NCI-H187 treated with DMSO at 0.1 percent for 48 hours (cell line): ENCODE measurements around the gene GRIK1.

Experiments used
- DNase-seq: peaks from one replicate; lab custom pipeline; 2025; lab: John Stamatoyannopoulos, UW

Gene GRIK1

DNA sequence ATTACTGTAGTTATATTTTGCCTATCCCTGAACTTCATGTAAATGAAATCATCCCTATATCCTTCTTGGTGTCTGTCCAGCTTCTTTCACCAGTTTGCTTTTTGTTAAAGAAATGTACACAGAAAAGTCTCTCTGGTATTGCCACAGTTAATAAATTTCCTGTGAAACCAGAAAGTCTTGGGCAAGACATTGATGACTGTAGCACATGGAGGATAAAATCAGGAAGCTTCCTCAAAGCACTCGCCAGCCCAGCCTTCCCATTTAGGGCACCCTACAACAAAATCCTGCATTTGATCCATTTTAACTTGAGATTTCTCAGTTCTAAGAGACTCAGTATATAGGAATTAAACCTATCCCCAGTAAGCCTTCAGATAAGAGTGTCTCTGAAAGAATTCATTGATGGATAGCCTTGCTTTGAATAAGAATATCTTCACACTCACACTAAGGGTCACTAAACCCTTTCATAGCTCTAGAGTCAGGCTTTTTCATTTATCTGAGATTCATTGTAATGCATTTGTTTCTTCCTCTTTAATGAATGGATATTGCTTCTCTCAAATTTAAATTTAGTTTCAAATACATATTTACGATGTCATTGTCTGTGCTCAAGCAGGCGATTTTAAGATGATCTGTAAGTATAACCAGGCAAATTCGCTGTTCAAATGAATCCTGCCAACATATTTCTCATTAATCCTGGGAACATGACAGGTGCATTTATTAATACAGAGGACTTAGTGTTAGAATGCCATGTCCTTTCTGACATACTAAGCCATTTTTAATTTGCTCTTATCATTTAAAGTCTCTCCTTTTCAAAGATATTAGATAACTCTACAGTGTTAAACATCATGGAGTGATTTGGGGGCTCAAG, 153.1 kb downstream of the GRIK1 start:
- no peak for DNase-seq

DNA sequence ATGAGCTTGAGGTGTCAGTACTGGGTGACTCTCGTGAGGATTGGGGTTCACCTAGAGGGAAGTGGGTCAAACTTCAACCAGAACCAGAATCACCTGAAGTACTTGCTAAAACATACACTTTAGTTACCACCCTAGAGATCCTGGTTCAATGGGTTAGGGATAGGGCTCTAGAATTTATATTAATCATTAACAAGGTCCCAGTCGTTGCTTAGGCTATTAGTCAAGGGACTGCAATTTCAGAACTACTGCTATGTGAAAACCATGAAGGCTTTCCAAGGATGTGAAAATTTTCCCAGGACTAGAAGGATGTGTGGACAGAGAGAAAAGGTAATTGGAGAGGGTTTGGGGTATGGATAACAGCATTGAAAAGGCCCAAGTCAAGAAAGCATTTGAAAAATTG, 162.6 kb downstream of the GRIK1 start:
- no peak for DNase-seq

DNA sequence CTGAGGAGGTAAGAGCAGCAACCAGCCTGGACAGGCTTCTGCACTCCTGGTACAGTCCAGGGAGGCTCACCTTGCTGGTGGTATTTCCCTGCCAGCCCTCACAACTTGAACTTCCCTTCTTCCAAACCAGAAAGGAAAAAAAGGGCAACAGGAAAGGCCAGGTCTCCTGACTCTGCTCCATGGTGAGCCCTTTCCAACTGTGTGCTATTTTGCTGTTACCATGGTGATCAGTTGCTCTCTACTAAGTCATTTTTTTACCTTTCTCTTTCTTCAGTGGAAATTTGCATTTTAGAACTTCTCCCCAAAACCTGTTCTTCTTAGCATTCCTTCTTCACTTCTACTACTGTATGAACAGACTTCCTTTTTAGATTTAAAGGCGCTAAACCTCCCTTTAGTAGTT, 164.3 kb downstream of the GRIK1 start:
- DNase-seq, result no peak

DNA sequence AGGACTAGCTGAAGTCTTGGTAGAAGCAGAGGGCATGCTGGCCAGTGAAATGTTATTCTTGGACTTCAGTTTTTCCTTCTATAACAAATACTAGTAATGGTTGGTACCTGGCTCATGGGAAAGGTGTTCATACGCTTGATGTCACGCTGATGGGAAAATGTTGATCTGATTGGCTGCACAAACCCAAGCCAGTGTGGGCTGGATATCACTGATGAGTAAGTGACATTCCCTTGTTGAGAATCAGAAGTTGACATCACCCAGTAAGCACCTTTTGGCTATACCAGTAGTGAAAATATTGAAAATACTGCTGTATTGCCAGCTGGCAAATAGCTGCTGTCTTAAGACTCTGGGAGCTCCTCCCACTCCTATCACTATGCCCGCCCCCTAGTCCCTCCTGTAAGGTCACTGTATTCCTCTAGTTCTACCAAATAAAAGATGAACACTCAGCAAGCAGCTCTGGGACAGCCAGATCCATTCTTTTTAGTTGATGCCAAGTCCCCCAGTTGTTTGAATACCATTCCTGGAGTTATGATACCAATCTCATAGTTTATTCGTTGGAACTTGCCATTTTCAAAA, 168.2 kb downstream of the GRIK1 start:
- no peak for DNase-seq

DNA sequence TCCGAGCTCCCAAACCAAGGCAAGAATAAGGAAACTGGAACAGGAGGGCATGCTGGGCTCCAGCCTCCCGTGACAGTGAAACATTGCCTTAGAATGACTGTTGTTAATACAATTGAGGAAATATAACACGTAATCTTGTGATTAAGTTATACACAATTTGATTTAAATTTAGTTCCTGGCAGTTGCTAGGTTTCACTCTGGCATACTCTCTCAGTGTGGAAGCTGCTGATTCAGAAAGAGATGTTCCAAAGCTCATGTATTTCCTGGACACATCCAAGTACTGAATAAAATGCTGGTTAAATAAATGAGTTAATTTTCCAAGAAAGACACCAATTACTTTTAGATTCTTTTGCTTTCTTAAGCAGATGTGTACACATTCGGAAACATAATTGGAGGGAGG, 176.1 kb downstream of the GRIK1 start:
- DNase-seq, result no peak

DNA sequence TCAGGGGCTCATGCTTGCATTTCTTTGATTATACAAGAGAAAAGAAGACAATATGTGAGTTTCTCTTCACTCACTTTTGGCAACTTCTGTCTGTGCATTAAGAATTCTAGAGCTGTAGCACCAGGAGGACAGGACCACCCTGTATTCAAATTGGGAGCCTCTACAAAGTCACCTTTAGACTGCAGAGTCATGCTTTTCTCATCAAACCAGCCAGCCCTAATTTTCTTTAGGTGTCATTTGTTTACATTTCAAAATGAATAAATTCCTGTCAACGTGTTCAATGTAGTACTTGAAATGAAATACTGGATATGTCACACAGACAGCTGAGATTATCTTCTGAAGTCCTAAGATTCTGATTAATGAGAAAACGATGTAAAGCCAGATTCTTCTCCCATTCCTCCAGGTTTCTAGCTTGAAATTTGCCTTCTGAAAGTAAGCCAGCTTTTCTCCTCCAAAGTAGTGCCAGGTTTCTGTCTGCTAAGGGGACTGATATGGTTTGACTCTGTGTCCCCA, 177.2 kb downstream of the GRIK1 start:
- DNase-seq, result no peak

DNA sequence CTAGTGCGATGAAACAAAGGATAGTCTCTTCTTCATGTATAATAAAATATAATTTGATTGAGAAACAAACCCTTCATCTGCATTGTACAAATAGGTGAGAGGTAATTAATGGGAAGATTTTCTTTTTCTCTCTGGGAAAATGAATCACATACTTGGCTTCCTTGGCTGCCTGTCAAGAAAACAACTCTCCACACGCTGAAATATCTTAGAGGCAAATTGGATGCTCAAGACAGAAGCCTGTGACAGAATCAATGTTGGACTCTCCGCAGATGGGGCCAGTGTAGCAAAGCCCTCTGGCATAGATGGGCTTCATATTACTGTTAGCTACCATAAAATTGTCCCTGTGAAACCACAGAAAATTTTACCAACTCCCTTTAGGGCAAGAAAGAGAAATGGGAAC, 186.6 kb downstream of the GRIK1 start:
- DNase-seq, result no peak

DNA sequence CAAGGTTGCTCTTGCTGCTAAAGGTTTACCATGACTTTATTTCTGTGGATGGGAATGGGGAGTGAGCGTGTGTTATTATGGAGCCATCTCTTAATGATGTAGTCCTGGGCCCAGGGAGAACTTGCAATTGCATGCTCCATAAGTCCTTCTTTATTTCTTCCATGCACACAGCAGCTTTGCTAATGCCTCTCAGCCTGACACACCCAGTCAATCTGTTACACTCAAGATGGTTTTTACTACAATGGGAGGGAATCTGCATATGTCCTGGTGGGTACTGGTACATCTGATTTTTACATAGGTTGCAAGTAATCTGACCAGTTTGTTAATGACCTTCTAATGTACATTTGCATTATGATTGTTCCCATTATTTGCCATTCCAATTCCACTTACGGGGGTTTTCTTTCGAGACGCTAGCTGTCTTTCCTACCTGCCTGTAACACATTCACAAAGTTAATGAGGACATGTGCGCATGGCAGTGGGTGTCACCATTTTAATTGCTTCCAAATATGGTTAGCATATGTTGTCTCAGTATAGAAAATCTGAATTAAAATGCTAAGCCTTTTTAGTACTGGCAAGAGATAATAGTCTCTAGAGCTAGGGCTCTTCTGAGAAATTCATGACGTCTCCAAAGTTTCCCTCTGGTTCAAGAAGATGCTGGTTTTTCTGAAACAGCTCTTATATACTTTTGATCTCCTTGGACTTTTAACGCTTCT, 188.2 kb downstream of the GRIK1 start:
- DNase-seq, result no peak

DNA sequence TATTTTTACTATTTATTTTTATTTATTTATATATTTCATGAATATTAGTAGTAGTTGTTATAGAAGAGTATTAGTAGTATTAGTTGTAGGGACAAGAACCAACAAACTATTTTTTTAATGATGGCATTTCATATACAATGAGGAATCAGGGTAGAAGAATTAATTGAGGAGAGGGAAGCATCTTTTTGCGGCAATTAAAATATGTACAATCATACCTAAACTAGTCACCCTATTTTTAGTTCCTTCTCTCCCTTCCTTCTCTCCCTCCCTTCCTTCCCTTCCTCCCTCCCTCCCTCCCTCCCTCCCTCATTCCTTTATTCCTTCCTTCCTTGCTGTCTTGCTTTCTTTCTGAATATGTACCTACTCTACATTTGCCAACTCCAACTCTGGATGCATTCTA, 189.8 kb downstream of the GRIK1 start:
- DNase-seq, result no peak

DNA sequence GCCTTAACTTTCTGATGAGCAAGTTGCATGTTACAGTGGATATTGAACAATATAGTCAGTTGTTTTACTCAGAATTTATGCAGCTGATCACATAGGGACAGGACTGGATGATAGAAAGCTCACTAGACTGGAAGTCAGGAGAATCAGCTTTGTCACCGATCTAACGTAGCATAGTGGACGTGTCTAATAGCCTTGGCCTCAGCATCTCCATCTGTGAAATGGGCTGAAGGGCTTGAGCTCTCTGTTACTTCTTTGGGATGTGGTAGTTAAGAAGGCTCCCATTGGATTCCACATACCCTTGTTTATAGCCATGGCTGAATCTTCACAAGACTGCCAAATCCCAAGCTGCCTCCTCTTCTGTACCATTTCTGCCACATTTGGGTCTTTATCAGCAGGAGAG, 190.6 kb downstream of the GRIK1 start:
- no peak for DNase-seq

DNA sequence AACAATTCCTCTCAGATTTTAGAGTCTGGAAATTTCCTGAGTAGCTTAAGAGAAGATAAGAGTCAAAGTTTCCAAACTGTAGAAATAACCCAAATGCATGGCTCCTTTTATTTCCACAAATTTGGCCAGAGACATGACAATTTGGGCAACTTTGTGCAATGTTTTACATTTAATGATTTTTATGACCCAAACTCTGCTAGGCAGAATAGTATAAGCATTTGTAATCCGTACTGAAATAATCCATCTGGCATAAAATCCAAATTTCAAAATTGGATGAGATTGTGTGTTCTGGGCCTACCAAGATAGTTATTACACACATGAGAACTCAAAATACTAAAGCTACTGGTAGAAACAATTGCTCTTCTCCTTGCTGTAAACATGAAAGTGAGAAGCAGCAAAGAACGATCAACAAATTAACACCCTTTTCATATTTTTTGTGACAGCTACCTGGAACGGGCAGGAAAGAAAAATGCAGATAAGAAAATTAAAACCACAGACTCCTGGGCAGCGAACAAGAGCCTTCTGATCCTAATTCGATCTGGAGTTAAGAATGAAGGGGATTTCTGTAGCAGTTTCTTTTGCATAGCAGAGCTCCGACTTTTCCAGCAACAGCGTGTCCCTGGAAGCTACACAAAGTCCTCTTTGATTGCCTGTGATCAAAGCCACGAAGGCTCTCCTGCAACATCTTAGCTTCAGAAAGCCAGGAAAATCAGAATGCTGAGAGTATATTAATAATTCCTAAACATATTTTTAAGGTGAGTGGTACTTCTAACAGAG, 191.2 kb downstream of the GRIK1 start:
- no peak for DNase-seq

DNA sequence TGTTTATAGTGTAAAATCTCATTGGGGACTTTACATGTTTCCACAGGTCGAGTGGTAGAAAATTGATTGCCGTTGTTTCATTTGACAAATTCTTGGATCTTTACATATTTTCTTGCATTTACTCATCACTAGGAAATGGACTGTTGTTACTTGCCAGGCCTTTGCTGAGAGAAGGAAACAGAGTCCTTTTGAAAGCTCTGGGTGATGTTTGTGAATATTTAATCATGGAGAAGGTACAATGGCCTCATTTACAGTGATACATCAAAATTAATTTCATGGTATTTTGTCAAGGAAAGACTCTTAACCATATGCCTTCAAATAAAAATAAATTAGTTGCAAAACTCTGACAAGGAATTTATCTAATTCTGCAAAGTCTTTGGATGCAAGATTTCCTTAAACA, 198.0 kb downstream of the GRIK1 start:
- DNase-seq, result no peak

DNA sequence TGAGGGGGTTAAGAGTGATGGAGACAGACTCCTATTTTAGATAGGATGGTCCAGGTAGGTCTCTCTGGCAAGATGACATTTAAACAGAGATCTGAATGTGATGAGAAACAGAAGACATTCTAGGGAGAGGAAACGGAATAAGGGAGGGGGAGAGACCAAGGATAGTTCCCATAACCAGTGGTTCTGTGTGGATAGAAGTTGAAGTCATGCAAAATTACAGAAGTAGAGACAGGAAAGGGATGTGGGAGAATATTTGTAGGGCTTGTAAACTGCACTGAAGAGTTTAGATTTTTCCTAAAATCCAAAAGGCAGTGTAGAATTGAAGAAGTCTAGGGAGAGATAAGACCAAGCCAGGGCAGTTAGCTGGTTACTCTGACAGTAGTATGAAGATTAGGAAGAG, 200.6 kb downstream of the GRIK1 start:
- DNase-seq, result no peak

DNA sequence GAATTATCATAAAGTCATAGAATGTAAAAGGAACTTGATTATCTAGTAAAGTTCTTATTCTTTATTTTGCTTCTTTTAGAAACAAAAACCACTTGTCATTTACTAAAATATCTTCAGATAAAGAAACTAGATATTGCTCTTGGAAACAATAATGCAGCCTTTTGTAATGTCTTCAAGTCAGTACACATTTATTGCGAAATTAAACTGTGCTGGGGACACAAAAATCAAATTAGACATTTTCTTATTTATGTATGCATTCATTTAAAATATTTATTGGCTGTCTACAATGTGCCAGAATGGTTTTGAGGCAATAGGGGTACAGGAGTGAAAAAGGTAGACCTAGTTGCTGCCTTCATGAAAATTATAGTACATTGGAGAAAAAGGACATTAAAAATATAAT, 201.1 kb downstream of the GRIK1 start:
- no peak for DNase-seq

DNA sequence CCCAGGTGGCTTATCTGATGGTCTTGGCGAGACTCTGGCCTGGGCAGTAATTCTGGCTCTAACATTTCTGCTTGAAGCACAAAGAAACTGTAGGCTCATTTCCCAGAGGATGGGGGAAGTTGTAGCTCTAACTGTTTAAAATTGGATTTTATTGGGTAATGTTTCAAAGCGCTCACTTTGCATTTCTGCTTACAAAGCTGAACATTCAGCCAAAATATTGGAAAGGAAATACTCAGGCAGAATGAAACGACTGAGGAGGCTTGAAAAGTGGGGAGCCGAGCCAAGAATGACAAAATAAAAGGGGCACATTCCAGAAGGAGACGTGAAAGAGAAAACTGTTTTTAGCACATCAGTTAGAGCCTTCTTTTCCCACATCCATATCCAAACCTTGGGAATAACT, 202.6 kb downstream of the GRIK1 start:
- DNase-seq, result no peak

DNA sequence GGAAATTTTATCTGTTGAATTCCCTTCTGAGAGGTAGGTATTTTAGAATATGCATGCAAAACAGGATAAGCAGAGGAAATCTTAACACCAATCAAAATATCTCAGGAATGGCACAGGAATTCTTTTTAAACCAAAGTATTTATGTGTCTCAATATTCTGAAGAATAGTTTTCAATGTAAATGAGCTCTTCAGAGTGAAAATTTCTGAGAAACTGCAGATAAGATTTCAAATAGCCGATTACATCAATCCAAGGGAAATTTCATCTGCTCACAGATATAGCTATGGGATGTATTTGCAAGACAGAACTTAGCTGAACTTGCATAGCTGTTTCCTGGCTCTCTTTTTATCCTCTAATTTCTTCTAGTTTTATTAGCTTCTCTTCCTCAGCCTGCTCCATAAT, 209.5 kb downstream of the GRIK1 start:
- DNase-seq, result no peak

DNA sequence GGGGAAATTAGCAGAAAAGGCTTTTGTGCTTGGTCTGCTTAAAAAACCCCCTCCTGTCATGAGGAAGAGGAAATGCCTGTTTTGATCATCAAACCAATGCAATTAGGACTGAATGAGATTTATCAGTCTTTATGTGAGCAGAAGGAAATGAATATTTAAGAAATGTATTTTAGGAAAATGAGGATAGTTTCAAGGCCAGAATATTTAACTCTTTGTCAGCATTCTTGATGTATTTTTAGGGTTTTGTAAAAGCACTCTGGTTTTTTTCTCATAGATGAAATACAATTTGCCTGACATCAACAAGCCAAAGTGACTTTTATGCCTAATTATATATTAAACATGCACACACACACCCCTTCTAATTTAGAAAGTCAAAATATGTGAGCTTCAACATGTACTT, 213.8 kb downstream of the GRIK1 start:
- no peak for DNase-seq

DNA sequence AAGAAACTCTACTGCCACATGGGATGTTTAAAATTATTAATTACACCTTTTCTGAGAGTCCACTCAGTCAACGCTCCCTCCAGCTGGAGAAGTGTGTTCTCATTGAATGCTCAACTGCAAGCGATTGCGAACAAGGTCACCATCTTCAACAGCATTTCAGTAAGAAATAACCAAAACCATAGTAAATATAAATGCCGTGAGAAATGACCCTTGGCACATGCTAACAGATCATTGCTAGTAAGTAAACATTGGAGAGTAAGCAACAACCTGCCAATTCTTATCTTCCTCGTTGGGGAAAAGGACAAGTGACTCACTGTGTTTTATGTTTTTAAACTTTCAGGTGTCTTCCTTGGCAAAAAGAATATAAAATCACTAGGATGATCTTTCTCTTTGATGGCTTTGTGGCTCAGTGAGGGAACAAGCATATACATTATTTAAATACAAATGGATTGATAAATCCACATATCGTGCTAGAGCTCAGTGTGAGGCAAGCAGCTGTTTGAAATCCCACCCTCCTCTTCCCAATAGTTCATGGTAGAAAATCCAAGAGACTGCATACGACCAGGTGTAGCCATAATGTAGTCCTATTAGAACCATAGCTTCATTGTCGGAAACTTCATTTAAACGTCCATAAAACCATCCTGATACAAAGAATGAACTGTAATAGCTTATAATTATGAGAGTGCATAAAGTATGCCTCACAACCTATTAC, 214.6 kb downstream of the GRIK1 start:
- DNase-seq, result no peak

DNA sequence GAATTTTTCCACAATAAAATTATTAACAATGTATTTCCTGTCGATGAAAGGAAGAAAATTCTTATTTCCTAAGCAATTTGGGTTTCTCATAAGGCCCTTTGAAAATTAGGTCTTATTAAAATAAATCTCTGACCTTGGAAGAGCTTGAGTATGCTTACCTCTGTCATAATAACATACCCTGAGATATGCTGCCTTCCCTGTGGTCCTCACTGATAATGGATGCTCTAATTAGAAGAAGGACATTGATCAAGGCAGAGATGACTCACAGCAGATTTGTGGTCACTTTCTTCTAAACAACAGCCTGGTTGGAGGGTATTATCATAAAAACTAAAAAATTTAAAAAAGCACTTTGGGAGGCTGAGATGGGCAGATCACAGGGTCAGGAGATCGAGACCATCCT, 217.8 kb downstream of the GRIK1 start:
- DNase-seq, result no peak

DNA sequence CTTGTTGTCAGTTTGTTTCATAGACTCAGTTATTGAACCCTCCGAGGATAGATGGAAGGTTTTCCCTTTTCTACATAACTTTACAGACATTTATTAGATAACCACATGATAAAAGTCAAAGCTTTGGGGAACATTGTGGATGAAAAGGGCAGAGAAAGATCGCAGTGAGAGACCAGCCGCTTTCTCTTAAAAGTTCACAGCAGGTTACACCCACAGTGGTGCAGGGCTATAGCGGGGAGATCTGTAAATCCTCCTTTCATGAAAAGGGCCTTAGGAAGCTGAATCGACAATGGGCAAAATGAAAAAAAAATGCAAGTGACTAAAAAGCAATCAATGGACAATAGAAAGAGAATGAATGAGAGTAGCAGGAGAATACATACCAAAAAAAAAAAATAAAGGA, 218.6 kb downstream of the GRIK1 start:
- no peak for DNase-seq

DNA sequence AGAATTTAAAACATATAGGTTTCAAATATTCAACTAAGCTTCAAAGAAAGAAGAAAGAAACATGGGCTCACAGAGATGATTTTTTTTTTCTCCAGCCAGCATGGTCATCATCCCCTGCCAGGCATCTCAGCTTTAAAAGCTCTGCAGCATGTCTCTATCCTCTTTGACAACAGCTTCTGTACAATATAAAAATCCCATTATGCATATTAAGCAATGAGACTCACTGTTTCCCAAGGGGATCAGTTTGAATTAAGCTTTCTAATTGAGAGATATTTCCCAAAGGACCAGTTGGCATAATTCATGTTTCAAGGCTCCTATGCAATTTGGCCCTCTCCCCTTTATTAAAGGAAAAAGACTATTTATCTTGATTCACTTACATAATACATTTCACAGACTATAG, 220.3 kb downstream of the GRIK1 start:
- no peak for DNase-seq
